Measurements from ENCODE around the gene CFAP92.
"Not testable (repeated sequence)": the region's sequence is repeated elsewhere in the genome, so short reads cannot be mapped to it uniquely, and the experiment has no call there.

Gene CFAP92

GRCh38 chr3:128880455-128880854 lies 113.4 kb downstream of the CFAP92 start:
- DNase-seq = not testable (repeated sequence)

DNA sequence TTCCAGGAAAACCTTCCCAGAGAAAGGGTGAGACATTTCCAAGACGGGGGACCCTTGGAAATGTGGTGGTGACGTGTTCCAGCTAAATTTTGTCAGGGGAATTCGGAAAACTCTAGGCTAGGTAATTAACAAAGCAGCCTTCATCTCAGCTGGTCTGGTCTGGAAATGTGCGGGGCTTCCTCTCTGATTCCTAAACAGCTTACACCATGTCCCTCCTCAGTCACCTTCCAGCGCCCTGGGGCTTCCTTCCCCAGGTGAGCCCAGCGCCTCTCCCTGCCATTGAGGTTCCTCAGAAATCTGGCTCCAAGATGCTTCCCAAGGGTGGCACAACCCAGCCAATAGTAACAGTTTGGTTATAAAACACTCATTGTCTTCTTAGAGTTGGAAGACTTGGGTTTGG lies 113.9 kb downstream of the CFAP92 start:
- no peak for DNase-seq

DNA sequence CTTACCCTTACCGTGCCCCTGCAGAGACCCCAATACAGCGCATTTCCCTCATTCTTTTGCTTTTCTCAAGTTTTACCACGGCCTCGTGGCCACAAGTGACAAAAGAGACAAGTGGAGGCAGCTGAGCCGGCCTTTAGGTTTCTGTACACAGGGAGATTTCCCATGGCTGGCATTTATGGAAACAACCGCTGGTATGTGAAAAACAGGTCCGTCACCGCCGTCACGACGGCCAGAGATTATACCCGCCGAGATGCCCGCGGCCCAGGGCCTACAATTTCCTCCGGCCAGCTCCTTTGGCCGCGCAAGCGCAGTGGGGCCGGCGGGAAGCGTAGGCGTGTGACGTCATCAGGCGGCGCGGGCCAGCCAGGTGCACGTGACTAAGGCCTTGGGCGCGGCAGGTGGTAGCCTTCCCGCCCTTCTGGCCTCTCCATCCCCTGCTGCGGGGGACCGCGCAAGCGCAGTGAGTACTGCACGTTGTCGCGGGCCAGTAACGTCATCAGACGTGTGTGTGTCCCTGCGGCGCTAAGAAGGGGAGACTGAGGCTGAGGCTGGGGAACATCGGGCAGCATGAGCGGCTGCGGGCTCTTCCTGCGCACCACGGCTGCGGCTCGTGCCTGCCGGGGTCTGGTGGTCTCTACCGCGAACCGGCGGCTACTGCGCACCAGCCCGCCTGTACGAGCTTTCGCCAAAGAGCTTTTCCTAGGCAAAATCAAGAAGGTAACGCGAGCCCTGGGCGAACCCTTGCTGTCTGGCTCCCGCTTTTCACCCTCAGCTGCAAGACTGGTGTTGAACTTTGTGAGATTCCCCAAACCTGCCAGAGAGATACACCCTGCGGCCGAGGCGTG lies 114.5 kb downstream of the CFAP92 start, which contains the start of gene ACAD9:
Gene ACAD9 (plus strand): TSS at position 496 of the 845 bp plus-strand sequence. CDS start 72 bp downstream, at position 568.
- peak; percentile 92 for DNase-seq

DNA sequence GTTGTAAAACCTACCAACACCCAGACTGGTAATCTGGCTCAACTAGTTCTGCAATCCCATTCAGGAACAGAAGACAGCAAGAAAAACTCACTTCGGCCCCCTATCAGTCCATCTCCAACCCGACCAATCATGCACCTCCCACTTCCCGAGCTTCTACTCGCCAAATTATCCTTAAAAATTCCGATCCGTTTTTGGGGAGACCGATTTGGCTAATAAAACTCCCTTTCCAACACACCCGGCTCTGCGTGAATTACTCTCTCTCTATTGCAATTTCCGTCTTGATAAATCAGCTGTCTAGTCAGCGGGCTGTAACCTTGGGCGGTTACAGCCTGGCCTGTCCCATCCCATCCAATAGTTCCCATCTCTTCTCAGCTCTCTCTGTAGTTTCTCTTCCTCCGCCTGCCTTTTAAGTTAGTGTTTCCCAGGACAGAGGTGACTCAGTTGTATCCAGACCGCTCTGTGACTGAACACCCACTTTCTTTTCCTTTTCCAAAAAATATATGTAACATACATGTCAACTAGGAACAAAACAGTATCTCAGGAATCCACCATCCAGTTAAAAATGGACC lies 115.2 kb downstream of the CFAP92 start:
- no peak for DNase-seq

GRCh38 chr3:128878011-128878457 lies 115.8 kb downstream of the CFAP92 start:
- no peak for DNase-seq

- no peak for DNase-seq
Measured at GRCh38 chr3:128875556-128876120, 118.2 kb downstream of the CFAP92 start.

DNA sequence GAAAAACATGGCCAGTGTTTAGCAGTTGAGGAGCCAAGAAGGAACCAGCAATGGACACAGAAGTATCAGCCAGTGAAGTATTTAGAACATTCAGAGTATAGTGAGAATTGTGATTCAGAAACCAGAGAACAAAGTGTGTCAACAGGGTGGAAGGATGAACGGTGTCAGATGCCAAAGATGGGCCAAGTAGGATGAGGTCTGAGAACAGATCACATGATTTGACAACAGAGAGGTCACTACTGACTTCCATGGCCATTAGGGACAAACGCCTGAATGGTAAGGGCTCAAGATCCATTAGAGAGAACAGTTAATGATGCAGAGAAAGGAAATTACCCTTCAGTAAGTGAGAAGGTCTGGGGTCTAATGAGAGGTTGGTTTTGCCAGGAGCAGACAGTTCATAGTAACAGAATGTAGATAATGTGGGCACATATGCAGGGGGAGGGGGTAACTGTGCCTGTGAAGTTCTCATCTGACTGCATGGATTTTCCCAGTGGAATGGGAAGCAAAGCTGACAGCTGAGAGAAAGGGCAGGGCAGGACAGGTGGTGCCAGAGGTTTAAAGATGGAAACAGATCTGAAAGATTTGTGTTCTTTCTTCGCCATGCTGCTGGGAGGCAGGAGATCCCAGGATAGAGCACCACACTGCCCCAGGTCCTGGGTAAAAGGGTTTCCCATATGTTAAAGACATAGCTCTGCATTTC lies 119.2 kb downstream of the CFAP92 start:
- DNase-seq = no peak

GRCh38 chr3:128873244-128874022 lies 120.4 kb downstream of the CFAP92 start:
- no peak for DNase-seq

- no peak for DNase-seq
Measured at GRCh38 chr3:128872744-128873143, 121.1 kb downstream of the CFAP92 start.

DNA sequence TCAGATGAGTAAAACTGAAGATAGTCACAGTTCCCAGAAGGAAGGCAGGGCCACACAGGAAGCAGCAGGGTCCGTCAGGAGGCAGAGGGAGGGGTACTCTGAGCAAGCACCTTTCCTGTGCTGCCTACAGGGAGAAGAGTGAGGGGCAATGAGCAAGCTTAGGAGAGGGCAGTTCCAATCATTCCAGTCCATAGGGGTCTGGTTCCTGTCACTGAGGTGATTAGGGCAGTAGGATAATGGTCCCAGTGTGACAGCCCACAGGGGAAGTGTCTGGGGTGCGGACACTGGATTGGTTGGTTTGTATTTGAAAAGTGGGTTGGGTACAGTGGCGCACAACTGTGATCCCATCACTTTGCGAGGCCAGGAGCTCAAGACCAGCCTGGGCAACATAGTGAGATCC lies 121.6 kb downstream of the CFAP92 start:
- no peak for DNase-seq

GRCh38 chr3:128870347-128870746 lies 123.5 kb downstream of the CFAP92 start:
- DNase-seq = no peak

DNA sequence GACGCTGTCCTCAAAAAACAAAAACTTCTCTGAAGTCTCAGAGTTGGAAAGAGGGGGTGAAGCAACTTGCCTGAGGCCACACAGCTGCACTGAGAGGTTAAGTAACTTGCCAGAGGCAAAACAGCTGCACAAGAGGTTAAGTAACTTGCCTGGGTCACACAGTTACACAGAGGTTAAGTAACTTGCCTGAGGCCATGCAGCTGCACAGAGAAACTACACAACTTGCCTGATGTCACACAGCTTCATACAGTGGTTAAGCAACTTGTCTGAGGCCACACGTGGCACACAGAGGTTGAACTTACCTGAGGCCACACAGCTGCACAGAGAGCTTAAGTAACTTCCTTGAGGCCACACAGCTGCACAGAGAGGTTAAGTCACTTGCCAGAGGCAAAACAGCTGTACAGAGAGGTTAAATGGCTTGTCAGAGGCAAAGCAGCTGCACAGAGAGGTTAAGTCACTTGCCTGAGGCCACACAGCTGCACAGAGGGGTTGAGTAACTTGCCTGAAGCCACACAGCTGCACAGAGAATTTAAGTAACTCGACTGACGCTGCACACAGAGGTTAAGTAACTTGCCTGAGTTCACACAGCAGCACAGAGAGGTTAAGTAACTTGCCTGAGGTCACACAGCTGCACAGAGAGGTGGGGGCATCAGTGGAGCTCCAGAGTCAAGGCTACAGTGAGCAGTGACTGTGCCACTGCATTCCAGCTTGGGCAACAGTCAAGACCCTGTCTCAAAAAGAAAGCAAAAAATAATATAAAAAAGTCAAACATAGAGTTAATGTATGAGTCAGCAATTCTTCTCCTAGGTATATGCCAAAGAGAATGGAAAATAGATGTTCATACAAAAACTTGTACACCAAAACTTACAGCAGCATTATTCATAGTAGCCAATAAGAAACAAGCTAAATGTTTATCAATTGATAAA lies 126.4 kb downstream of the CFAP92 start:
- DNase-seq = no peak

GRCh38 chr3:128864849-128865804 lies 128.7 kb downstream of the CFAP92 start:
- not testable (repeated sequence) for DNase-seq

DNA sequence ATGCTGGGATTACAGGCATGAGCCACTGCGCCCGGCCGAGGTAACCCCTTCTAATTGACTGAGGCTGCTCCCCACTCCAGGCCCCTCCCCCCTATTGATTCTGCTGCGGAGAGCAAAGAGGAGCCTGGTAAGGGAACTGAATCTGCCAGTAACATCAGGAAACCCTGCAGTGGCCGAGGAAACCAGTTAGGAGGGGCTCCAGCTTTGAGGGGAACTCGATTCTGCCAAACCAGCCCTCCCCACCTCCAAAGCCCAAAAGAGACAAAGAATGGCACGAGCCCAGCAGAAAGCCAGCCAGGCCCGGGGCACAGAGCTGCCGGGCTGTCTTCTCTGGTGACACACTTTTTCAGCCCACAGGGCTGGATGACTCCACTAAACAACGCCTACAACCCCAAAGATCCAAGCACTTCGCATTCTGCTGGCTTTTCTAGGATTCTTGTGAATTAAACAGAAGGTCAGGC lies 129.5 kb downstream of the CFAP92 start:
- DNase-seq = no peak

- DNase-seq = no peak
Measured at GRCh38 chr3:128863560-128863959, 130.3 kb downstream of the CFAP92 start.

DNA sequence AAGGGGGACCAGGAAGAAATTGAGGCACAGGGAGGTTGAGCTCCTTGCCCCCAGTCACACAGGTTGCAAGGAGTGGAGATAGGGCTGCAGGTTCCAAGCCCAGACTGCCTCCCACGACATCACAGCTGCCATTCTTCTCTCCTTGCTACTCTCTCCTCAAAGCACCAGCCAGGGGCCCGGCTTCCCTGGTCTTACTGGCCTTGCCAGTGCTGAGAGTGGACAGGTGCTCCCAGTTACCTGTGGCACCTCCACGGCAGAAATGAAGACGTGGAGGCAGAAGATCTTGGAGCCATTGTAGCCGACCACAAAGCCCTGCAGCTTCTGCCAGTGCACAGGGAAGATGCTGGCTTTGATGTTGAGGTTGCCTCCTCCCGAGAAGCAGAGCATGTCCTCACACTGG lies 132.4 kb downstream of the CFAP92 start:
- DNase-seq = no peak
